GM12878 (cell line): Measurements from ENCODE around the gene C11orf52. TPM values are rescaled to one million over a fixed set of nuclear protein-coding genes. Genes with fewer than 3 reads are reported as not detected.

Source experiments
- ATAC-seq: fragments of 200-7000 bp; cut with Tn5 transposase; 3 replicates; pipeline ENCODE4 v1.9.1; 2020; ENCODE audit warnings: mild to moderate bottlenecking, moderate library complexity
- BruUV-seq: library from RNA; stranded (reverse); fragments of 400-500 nt; replicated peaks from 2 replicates; lab custom pipeline; 2021; lab: Mats Ljungman, UMichigan
- CTCF ChIA-PET: fragments of 300-600 bp; sonication (Branson Sonifier 250); formaldehyde crosslinking; extraction: SDS; loops from one replicate; lab custom pipeline; 2021; ENCODE audit warnings: inconsistent platforms; lab: Yijun Ruan, JAX
- POLR2A ChIA-PET: fragments of 350-600 bp; formaldehyde crosslinking; extraction: SDS; loops from one replicate; lab custom pipeline; 2021; ENCODE audit warnings: inconsistent platforms; lab: Charles Lee
- RAD21 ChIA-PET: fragments of 300-600 bp; sonication (Branson Sonifier 250); formaldehyde crosslinking; loops from one replicate; lab custom pipeline; 2023; ENCODE audit warnings: antibody characterized with exemption; ENCODE audit not compliant: unreplicated experiment; lab: Charles Lee
- SMC1A ChIA-PET: fragments of 300-600 bp; sonication (Branson Sonifier 250); formaldehyde crosslinking; loops from one replicate; lab custom pipeline; 2023; ENCODE audit not compliant: unreplicated experiment, uncharacterized antibody; lab: Charles Lee
- DNase-seq: peaks from one replicate; pipeline ENCODE4 v3.0.0-alpha.2; 2011; ENCODE audit warnings: low read depth, low spot score
- FAIRE-seq: peaks from 3 replicates; lab custom pipeline; 2011; peaks lifted over from hg19 to GRCh38; lab: Jason Lieb, UNC
- H2AFZ ChIP-seq: 2 replicates; pipeline ENCODE4 v1.6.0; 2011; ENCODE audit warnings: low read depth, low read length, control low read depth; ENCODE audit not compliant: control insufficient read depth
- H3K27ac ChIP-seq: 2 replicates; pipeline ENCODE4 v1.5.1; 2011; ENCODE audit warnings: control low read depth; ENCODE audit not compliant: control insufficient read depth, insufficient read depth
- H3K27me3 ChIP-seq, 2 experiments: replicated peaks in 1 of 2; 2 replicates each; pipeline versions ENCODE4 v1.6.0 to v1.6.1; 2011; ENCODE audit warnings: low read length in 1 of 2; ENCODE audit not compliant: control insufficient read depth in 2 of 2, insufficient read depth in 2 of 2
- H3K36me3 ChIP-seq, 2 experiments: 2 replicates each; pipeline ENCODE4 v1.5.1; 2011; ENCODE audit warnings: low read length in 1 of 2; ENCODE audit not compliant: control insufficient read depth in 2 of 2, insufficient read depth in 2 of 2
- H3K4me1 ChIP-seq: 2 replicates; pipeline ENCODE4 v1.6.1; 2011; ENCODE audit warnings: mild to moderate bottlenecking, low read length, moderate library complexity, mixed read lengths; ENCODE audit not compliant: control insufficient read depth, insufficient read depth
- H3K4me2 ChIP-seq: 2 replicates; pipeline ENCODE4 v1.6.0; 2011; ENCODE audit warnings: control low read depth; ENCODE audit not compliant: control insufficient read depth, insufficient read depth
- H3K4me3 ChIP-seq: fragments of 200-600 bp; sonication (generic); 2 replicates; pipeline ENCODE4 v1.5.1; 2016
- H3K79me2 ChIP-seq: 2 replicates; pipeline ENCODE4 v1.6.0; 2011; ENCODE audit warnings: low read length; ENCODE audit not compliant: control insufficient read depth, insufficient read depth
- H3K9ac ChIP-seq: 2 replicates; pipeline ENCODE4 v1.8.0; 2011; ENCODE audit warnings: low read length, control low read depth, mixed read lengths; ENCODE audit not compliant: control insufficient read depth, insufficient read depth
- H3K9me3 ChIP-seq: replicated peaks from 3 replicates; pipeline ENCODE4 v1.5.1; 2011; ENCODE audit warnings: mild to moderate bottlenecking, low read length; ENCODE audit not compliant: control insufficient read depth, insufficient read depth
- H4K20me1 ChIP-seq: 2 replicates; pipeline ENCODE4 v1.6.0; 2011; ENCODE audit not compliant: control insufficient read depth, insufficient read depth
- ATF2 ChIP-seq: IDR thresholded peaks from 2 replicates; pipeline ENCODE4 v1.6.1; 2012; ENCODE audit warnings: low read length, inconsistent platforms
- CHD4 ChIP-seq: fragments of 200-600 bp; sonication (generic); IDR thresholded peaks from 2 replicates; pipeline ENCODE4 v1.6.1; 2016; ENCODE audit warnings: mild to moderate bottlenecking
- E2F4 ChIP-seq: IDR thresholded peaks from 2 replicates; pipeline ENCODE4 v1.6.1; 2012; ENCODE audit warnings: low read depth, low read length, improper control_type of control experiment
- GATAD2B ChIP-seq: fragments of 450-650 bp; conservative IDR thresholded peaks from 2 replicates; pipeline ENCODE4 v1.6.1; 2017; ENCODE audit warnings: low read depth, mild to moderate bottlenecking, moderate library complexity
- HDAC6 ChIP-seq: fragments of 200-600 bp; sonication (generic); IDR thresholded peaks from one replicate; pipeline ENCODE4 v1.8.0; 2017; ENCODE audit warnings: antibody characterized with exemption; ENCODE audit not compliant: unreplicated experiment
- NFYB ChIP-seq: IDR thresholded peaks from 2 replicates; pipeline ENCODE4 v1.6.1; 2011; ENCODE audit warnings: low read depth, mild to moderate bottlenecking, low read length, improper control_type of control experiment, moderate library complexity; ENCODE audit not compliant: insufficient read depth
- POU2F2 ChIP-seq: IDR thresholded peaks from 3 replicates; pipeline ENCODE4 v1.6.1; 2011; ENCODE audit warnings: low read depth, mild to moderate bottlenecking, low read length, borderline replicate concordance
- SREBF1 ChIP-seq: IDR thresholded peaks from 2 replicates; pipeline ENCODE4 v1.6.1; 2012; ENCODE audit warnings: mild to moderate bottlenecking, low read length
- SREBF2 ChIP-seq: IDR thresholded peaks from 2 replicates; pipeline ENCODE4 v1.6.1; 2012; ENCODE audit warnings: mild to moderate bottlenecking, low read length
- SUZ12 ChIP-seq: fragments of 200-600 bp; sonication (generic); IDR thresholded peaks from one replicate; pipeline ENCODE4 v1.6.1; 2018; ENCODE audit warnings: antibody characterized with exemption, mild to moderate bottlenecking; ENCODE audit not compliant: unreplicated experiment
- ZNF687 ChIP-seq: fragments of 450-650 bp; IDR thresholded peaks from 2 replicates; pipeline ENCODE4 v1.6.1; 2017; ENCODE audit warnings: mild to moderate bottlenecking, moderate library complexity
- WGBS: methylation state at CpG from one replicate; pipeline ENCODE4 v1.1.6; 2016; ENCODE audit warnings: low lambda C conversion rate; ENCODE audit not compliant: insufficient replicate concordance, insufficient coverage; ENCODE audit errors: missing lambda C conversion rate; 5-methylcytosine and 5-hydroxymethylcytosine counted together
- in situ Hi-C: fragments of 300-500 bp; cut with MboI; formaldehyde crosslinking; loops from 9 replicates; pipeline ENCODE4 v1.14.3; 2018; ENCODE audit warnings: mixed read lengths
- intact Hi-C: fragments of 100-400 bp; cut with micrococcal nuclease; formaldehyde crosslinking; loops from one replicate; pipeline ENCODE4 v1.14.2; 2022; ENCODE audit not compliant: unreplicated experiment
- polyA plus RNA-seq, 11 experiments: library from polyadenylated mRNA; depleted of rRNA in 4 of 11; unstranded in 6 of 11; stranded (reverse) in 5 of 11; fragments of >200 nt; fragmentation: Nextera tagmentation in 4 of 11; fragmentation: Illumina TruSeq in 1 of 11; extraction: Ambion mirVana in 4 of 11; extraction: Trizol in 1 of 11; gene quantifications; 1 replicate in 1 of 11; 2 replicates in 10 of 11; pipeline versions ENCODE4 v1.2.1 to v1.2.3, GENCODE V29; 2011 to 2016; ENCODE audit warnings: inconsistent platforms in 2 of 11, missing spikeins in 2 of 11, low read depth in 1 of 11
- total RNA-seq, 4 experiments: library from RNA; depleted of rRNA in 3 of 4; stranded (reverse); fragments of >200 nt in 3 of 4; fragmentation: Illumina TruSeq in 1 of 4; extraction: Trizol in 1 of 4; gene quantifications; 2 replicates each; pipeline versions ENCODE4 v1.2.1 to v1.2.3, GENCODE V29; 2013 to 2021

C11orf52 gene
- total and polyA plus RNA-seq, 10 of the 15 experiments (the other 5 are each of a cell fraction or from before 2014, with no cell fraction given): not detected

GRCh38 chr11:111933872-111934271 lies 15.2 kb downstream of the C11orf52 start:
- no peak overlapping the region for H3K9ac ChIP-seq
- TF ChIP-seq CHD4 (no peak), SREBF2 (no peak), ATF2 (no peak), GATAD2B (no peak), POU2F2 (no peak), HDAC6 (no peak), NFYB (no peak), SREBF1 (no peak), ZNF687 (no peak), SUZ12 (no peak), E2F4 (no peak)
- TF ChIP-seq, all 136 proteins: peak for 0
- Histone ChIP-seq H3K27ac (no peak overlapping the region), H2AFZ (no peak overlapping the region), H3K4me2 (no peak overlapping the region), H3K4me1 (peaks cover 18% of the 10 kb centered on the region), H3K4me3 (no peak overlapping the region), H3K79me2 (no peaks in the 10 kb centered on the region), H3K36me3 (no peaks in the 10 kb centered on the region), H4K20me1 (no peaks in the 10 kb centered on the region), H3K27me3 (0 out of 4 replicates have a peak, but pooled peaks cover 0 to 1% of the 10 kb centered on the region in 2 experiments), H3K9me3 (no peaks in the 10 kb centered on the region)
- BruUV-seq: no TSS peak
- in situ Hi-C loops (loop anchor here (10.0 kb wide), 1 partner anchor 341 kb away; no protein-coding TSS in a partner anchor), intact Hi-C loops (loop anchor here (2.0 to 10.0 kb wide), 3 partner anchors 49 to 347 kb away; partner anchors contain the start of gene BCO2)
- CTCF ChIA-PET: interaction anchor here (0.8 to 9.2 kb wide), 6 partner anchors 11 to 346 kb away, joined by 3 to 180 read pairs (median 6); partner anchors contain the start of gene BCO2
- 6% methylated on average over 1 of the region's 1 CpG for WGBS
- no peak for FAIRE-seq
- DNase-seq: no peak
- ATAC-seq: no peak
- POLR2A ChIA-PET: interaction anchor here (0.9 kb wide), 1 partner anchor 48 kb away, joined by 3 read pairs; no protein-coding TSS in a partner anchor
- RAD21 ChIA-PET: interaction anchor here (1.1 to 10.8 kb wide), 2 partner anchors 46 to 63 kb away, joined by 3 to 109 read pairs; partner anchors contain the start of gene ALG9
- SMC1A ChIA-PET: interaction anchor here (0.6 to 4.5 kb wide), 6 partner anchors 25 to 285 kb away, joined by 3 to 30 read pairs (median 3); partner anchors contain the start of gene BCO2
